WTC11 (cell line): ENCODE measurements around the gene VCP. TPM values are rescaled to one million over a fixed set of nuclear protein-coding genes. Genes with fewer than 3 reads are reported as not detected.
A peak's percentile ranks its signal among the peaks of the same experiment; 100 is the strongest.

ENCODE experiments used
- ATAC-seq: fragments of 200-7000 bp; cut with Tn5 transposase; 2 replicates; pipeline ENCODE4 v1.10.0; 2021; ENCODE audit warnings: mild to moderate bottlenecking, moderate library complexity
- CTCF ChIA-PET: fragments of 300-600 bp; sonication (Branson Sonifier 250); formaldehyde crosslinking; loops from one replicate; lab custom pipeline; 2021; ENCODE audit warnings: antibody characterized with exemption; lab: Charles Lee
- POLR2A ChIA-PET: fragments of 350-600 bp; sonication (Branson Sonifier 250); formaldehyde crosslinking; loops from one replicate; lab custom pipeline; 2021; ENCODE audit warnings: antibody characterized with exemption; lab: Charles Lee
- DNase-seq: peaks from one replicate; pipeline ENCODE4 v3.0.0; 2021; ENCODE audit warnings: low spot score
- H3K27ac Mint-ChIP-seq: 2 replicates; pipeline ENCODE4 v1.8.0; 2021; ENCODE audit warnings: mixed read lengths
- H3K27me3 Mint-ChIP-seq: 2 replicates; pipeline ENCODE4 v1.8.0; 2021; ENCODE audit warnings: low read depth, mild to moderate bottlenecking, moderate library complexity, mixed read lengths
- H3K36me3 Mint-ChIP-seq: 2 replicates; pipeline ENCODE4 v1.8.0; 2021; ENCODE audit warnings: mixed read lengths
- H3K4me1 Mint-ChIP-seq: 2 replicates; pipeline ENCODE4 v1.8.0; 2022; ENCODE audit warnings: mixed read lengths
- H3K4me3 Mint-ChIP-seq: 2 replicates; pipeline ENCODE4 v1.8.0; 2021; ENCODE audit warnings: mild to moderate bottlenecking, moderate library complexity, mixed read lengths
- H3K9me3 Mint-ChIP-seq: 2 replicates; pipeline ENCODE4 v1.8.0; 2021; ENCODE audit warnings: mixed read lengths
- AFF4 ChIP-seq: sonication (generic); formaldehyde crosslinking; IDR thresholded peaks from 2 replicates; pipeline ENCODE4 v1.8.1; 2023; ENCODE audit warnings: mild to moderate bottlenecking, missing genetic modification reagents, borderline replicate concordance
- AR ChIP-seq: fragments of 250-450 bp; sonication (Bioruptor Pico); IDR thresholded peaks from 2 replicates; pipeline ENCODE4 v1.9.0; 2021; ENCODE audit warnings: mild to moderate bottlenecking
- CDX4 ChIP-seq: fragments of 250-450 bp; sonication (Bioruptor Pico); IDR thresholded peaks from 2 replicates; pipeline ENCODE4 v1.9.0; 2021; ENCODE audit warnings: moderate library complexity, mild to moderate bottlenecking, inconsistent platforms, borderline replicate concordance
- CREM ChIP-seq: sonication (generic); formaldehyde crosslinking; IDR thresholded peaks from 2 replicates; pipeline ENCODE4 v1.8.1; 2022; ENCODE audit warnings: mild to moderate bottlenecking, missing genetic modification reagents, moderate library complexity
- CTCF ChIP-seq: fragments of 200-600 bp; IDR thresholded peaks from 2 replicates; pipeline ENCODE4 v1.8.0; 2022; ENCODE audit warnings: antibody characterized with exemption
- GABPB1 ChIP-seq: sonication (generic); formaldehyde crosslinking; IDR thresholded peaks from 2 replicates; pipeline ENCODE4 v1.8.1; 2023; ENCODE audit warnings: mild to moderate bottlenecking, missing genetic modification reagents
- PRDM15 ChIP-seq: sonication (generic); formaldehyde crosslinking; IDR thresholded peaks from 2 replicates; pipeline ENCODE4 v1.8.0; 2022; ENCODE audit warnings: missing genetic modification reagents
- RELA ChIP-seq: sonication (generic); formaldehyde crosslinking; IDR thresholded peaks from 2 replicates; pipeline ENCODE4 v1.8.1; 2022; ENCODE audit warnings: missing genetic modification reagents, mild to moderate bottlenecking, borderline replicate concordance
- USF1 ChIP-seq: sonication (generic); formaldehyde crosslinking; IDR thresholded peaks from 2 replicates; pipeline ENCODE4 v1.8.0; 2022; ENCODE audit warnings: mild to moderate bottlenecking, missing genetic modification reagents
- USF2 ChIP-seq: sonication (generic); formaldehyde crosslinking; IDR thresholded peaks from 2 replicates; pipeline ENCODE4 v1.8.1; 2023; ENCODE audit warnings: mild to moderate bottlenecking, missing genetic modification reagents, moderate library complexity
- ZBTB21 ChIP-seq: sonication (generic); formaldehyde crosslinking; IDR thresholded peaks from 2 replicates; pipeline ENCODE4 v1.8.1; 2023; ENCODE audit warnings: mild to moderate bottlenecking, missing genetic modification reagents, borderline replicate concordance
- ZBTB43 ChIP-seq: sonication (generic); formaldehyde crosslinking; IDR thresholded peaks from 2 replicates; pipeline ENCODE4 v1.8.1; 2023; ENCODE audit warnings: mild to moderate bottlenecking, missing genetic modification reagents
- ZMAT4 ChIP-seq: fragments of 250-450 bp; sonication (Bioruptor Pico); IDR thresholded peaks from 2 replicates; pipeline ENCODE4 v1.9.0; 2021; ENCODE audit warnings: mild to moderate bottlenecking
- total RNA-seq: library from RNA; stranded (reverse); gene quantifications from 3 replicates; pipeline ENCODE4 v1.2.3, GENCODE V29; 2021

VCP gene
- total RNA-seq, 1 experiment from 2014 or later, result 386 TPM

- TF ChIP-seq USF1 (CRISPR knock-in tag), result no peak
- TF ChIP-seq AFF4 (CRISPR knock-in tag), result no peak
- TF ChIP-seq ZMAT4 (CRISPR knock-in tag), result no peak
- no peak for TF ChIP-seq ZBTB21 (CRISPR knock-in tag)
These were observed 2.9 kb upstream of the VCP start (continued) for GRCh38 chr9:35075358-35075757.

- H3K36me3 Mint-ChIP-seq, result peaks cover 59% of the 10 kb centered on the region
- DNase-seq (no peak), ATAC-seq (no peak)
- peaks cover 32% of the 10 kb centered on the region for H3K4me1 Mint-ChIP-seq
- CTCF ChIA-PET, result no interaction called here
- no peak overlapping the region for H3K27ac Mint-ChIP-seq
- POLR2A ChIA-PET, result no interaction called here
- H3K27me3 Mint-ChIP-seq, result no peaks in the 10 kb centered on the region
- TF ChIP-seq ZBTB43 (CRISPR knock-in tag) (no peak), CTCF (no peak), PRDM15 (CRISPR knock-in tag) (no peak)
- H3K9me3 Mint-ChIP-seq, result no peaks in the 10 kb centered on the region
- no peak overlapping the region for H3K4me3 Mint-ChIP-seq
These were observed 2.4 kb upstream of the VCP start for GRCh38 chr9:35074791-35075190.

GRCh38 chr9:35074141-35074540 is 1.7 kb upstream of the VCP start:
- DNase-seq (no peak), ATAC-seq (no peak)
- CTCF ChIA-PET, result no interaction called here
- peaks cover 59% of the 10 kb centered on the region for H3K36me3 Mint-ChIP-seq
- no peak overlapping the region for H3K4me3 Mint-ChIP-seq
- peaks cover 36% of the 10 kb centered on the region for H3K4me1 Mint-ChIP-seq
- POLR2A ChIA-PET, result no interaction called here
- H3K9me3 Mint-ChIP-seq, result no peaks in the 10 kb centered on the region
- no peaks in the 10 kb centered on the region for H3K27me3 Mint-ChIP-seq
- TF ChIP-seq AR, result no peak
- no peak for TF ChIP-seq GABPB1 (CRISPR knock-in tag)
- no peak for TF ChIP-seq CREM (CRISPR knock-in tag)
- TF ChIP-seq CDX4 (CRISPR knock-in tag), result no peak
- TF ChIP-seq USF2 (CRISPR knock-in tag), result no peak
- TF ChIP-seq RELA (CRISPR knock-in tag), result no peak
- H3K27ac Mint-ChIP-seq, result peak overlapping the region; percentile 97; the same call in 1 of the 2 replicates
